CD4-positive, alpha-beta T cell treated with Interleukin-4 for 1 hour (primary cell): ENCODE measurements around the gene NTHL1.

ENCODE experiments used
- DNase-seq, 2 donors: peaks; one replicate each; pipeline ENCODE4 v3.0.0-alpha.2; 2020 to 2022

The NTHL1 gene

DNA sequence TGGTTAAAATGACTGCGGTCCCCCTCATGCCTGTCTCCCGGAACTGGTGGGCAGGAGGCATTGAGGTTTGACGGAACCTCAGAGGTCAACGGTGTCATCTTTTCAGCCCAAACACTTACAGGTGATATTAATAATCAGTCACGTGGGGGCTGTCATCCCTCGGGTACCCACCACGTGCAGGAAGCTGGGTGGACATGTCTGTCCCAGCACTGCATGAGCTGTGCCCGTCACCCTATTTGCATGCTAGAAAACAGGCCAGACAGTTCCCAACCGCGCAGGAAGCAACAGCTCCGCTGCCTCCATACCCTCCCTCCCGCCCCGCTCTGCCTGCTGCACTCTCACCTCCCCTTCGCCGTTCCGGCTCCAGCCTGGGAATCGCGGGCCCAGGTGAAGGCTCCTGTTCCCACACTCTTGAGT is 56.5 kb downstream of the NTHL1 start:
- DNase-seq, result peak; percentile 68 to 80

DNA sequence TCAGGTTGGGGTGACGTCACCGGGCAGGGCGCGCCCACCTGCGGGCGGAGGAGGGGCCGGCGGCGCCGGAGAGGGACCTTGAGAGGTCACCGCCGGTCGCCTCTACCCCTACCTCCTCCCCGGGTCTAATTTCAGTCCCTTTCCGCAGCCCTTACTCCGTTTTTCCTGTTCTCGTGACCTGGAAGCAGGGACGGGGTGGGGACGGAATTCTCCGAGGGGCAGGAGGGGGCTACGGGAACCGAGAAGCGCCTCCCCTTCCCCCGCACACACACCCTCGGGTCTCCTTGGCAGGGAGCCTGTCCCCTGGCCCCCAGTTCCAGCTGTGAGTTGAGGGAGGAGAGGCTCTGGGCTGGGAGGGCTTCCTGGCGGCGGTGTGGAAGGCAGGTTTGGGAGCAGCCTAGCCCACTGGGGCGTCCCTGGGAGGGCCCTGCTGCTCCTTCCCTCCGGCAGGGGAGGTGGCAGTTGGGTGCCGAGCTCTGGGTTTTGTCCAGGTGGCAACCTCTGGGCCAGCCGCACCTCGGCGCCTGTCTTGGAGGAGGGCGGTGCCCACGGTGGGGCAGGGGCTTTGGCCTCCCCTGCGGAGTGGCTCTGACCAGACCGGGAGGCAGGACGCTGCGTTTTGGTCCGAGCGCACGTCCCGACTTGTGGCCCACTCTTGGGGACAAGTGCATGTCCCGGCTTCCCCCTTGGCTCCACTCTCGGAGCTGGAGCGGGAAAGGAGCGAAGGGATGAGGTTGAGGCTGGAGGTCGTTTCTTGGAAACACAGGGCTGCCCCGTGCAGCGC is 57.1 kb downstream of the NTHL1 start:
- DNase-seq, result peak; percentile 59 to 63

DNA sequence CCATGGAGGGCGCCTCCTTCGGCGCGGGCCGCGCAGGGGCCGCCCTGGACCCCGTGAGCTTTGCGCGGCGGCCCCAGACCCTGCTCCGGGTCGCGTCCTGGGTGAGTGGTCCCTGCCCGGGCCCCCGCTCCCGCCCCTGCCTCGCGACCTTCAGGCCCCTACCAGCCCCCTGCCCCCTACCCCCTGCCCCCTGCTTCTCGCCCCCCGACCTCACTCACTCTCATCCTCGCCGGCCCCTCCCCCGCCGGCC is 57.6 kb downstream of the NTHL1 start:
- no peak for DNase-seq
